ENCODE measurements around the gene KSR2.

Gene KSR2

GRCh38 chr12:117530796-117531195 lies 438.0 kb downstream of the KSR2 start:
- H3K27me3 Mint-ChIP-seq: no peaks in the 10 kb centered on the region
- H3K4me3 Mint-ChIP-seq: no peak overlapping the region
- no peaks in the 10 kb centered on the region for H3K4me1 Mint-ChIP-seq (ENCODE audit: low read depth)
- H3K27ac Mint-ChIP-seq: no peak overlapping the region
- no peaks in the 10 kb centered on the region for H3K9me3 Mint-ChIP-seq (ENCODE audit: low read depth)
- no peaks in the 10 kb centered on the region for H3K36me3 Mint-ChIP-seq

GRCh38 chr12:117528538-117528937 lies 440.3 kb downstream of the KSR2 start:
- no peaks in the 10 kb centered on the region for H3K9me3 Mint-ChIP-seq (ENCODE audit: low read depth)
- no peaks in the 10 kb centered on the region for H3K4me1 Mint-ChIP-seq (ENCODE audit: low read depth)
- no peak overlapping the region for H3K27ac Mint-ChIP-seq
- no peak overlapping the region for H3K4me3 Mint-ChIP-seq
- H3K27me3 Mint-ChIP-seq: no peaks in the 10 kb centered on the region
- H3K36me3 Mint-ChIP-seq: no peaks in the 10 kb centered on the region

- no peak overlapping the region for H3K4me3 Mint-ChIP-seq
- H3K4me1 Mint-ChIP-seq (ENCODE audit: low read depth): no peaks in the 10 kb centered on the region
- H3K27me3 Mint-ChIP-seq: no peaks in the 10 kb centered on the region
- peaks cover 4% of the 10 kb centered on the region for H3K9me3 Mint-ChIP-seq (ENCODE audit: low read depth)
- H3K36me3 Mint-ChIP-seq: no peaks in the 10 kb centered on the region
- no peak overlapping the region for H3K27ac Mint-ChIP-seq
These were observed 441.3 kb downstream of the KSR2 start for GRCh38 chr12:117527479-117527855.

GRCh38 chr12:117526757-117527478 lies 441.9 kb downstream of the KSR2 start:
- H3K36me3 Mint-ChIP-seq: no peaks in the 10 kb centered on the region
- H3K4me1 Mint-ChIP-seq (ENCODE audit: low read depth): no peaks in the 10 kb centered on the region
- H3K9me3 Mint-ChIP-seq (ENCODE audit: low read depth): peaks cover 4% of the 10 kb centered on the region
- H3K27ac Mint-ChIP-seq: no peak overlapping the region
- no peaks in the 10 kb centered on the region for H3K27me3 Mint-ChIP-seq
- no peak overlapping the region for H3K4me3 Mint-ChIP-seq

- Mint-ChIP-seq H3K9me3 (ENCODE audit: low read depth) (peaks cover 4% of the 10 kb centered on the region), H3K4me1 (ENCODE audit: low read depth) (no peaks in the 10 kb centered on the region), H3K27me3 (no peaks in the 10 kb centered on the region), H3K27ac (no peak overlapping the region), H3K4me3 (no peak overlapping the region), H3K36me3 (no peaks in the 10 kb centered on the region)
These were observed 443.0 kb downstream of the KSR2 start for GRCh38 chr12:117525766-117526165.

GRCh38 chr12:117524806-117525205 lies 444.0 kb downstream of the KSR2 start:
- Mint-ChIP-seq H3K36me3 (no peaks in the 10 kb centered on the region), H3K27me3 (no peaks in the 10 kb centered on the region), H3K4me3 (no peak overlapping the region), H3K9me3 (ENCODE audit: low read depth) (peaks cover 4% of the 10 kb centered on the region), H3K27ac (no peak overlapping the region), H3K4me1 (ENCODE audit: low read depth) (no peaks in the 10 kb centered on the region)

- no peaks in the 10 kb centered on the region for H3K27me3 Mint-ChIP-seq
- no peaks in the 10 kb centered on the region for H3K4me1 Mint-ChIP-seq (ENCODE audit: low read depth)
- no peak overlapping the region for H3K4me3 Mint-ChIP-seq
- no peak overlapping the region for H3K27ac Mint-ChIP-seq
- no peaks in the 10 kb centered on the region for H3K36me3 Mint-ChIP-seq
- H3K9me3 Mint-ChIP-seq (ENCODE audit: low read depth): peaks cover 4% of the 10 kb centered on the region
These were observed 444.8 kb downstream of the KSR2 start for GRCh38 chr12:117523971-117524370.

- no peak overlapping the region for H3K4me3 Mint-ChIP-seq
- H3K9me3 Mint-ChIP-seq (ENCODE audit: low read depth): peaks cover 4% of the 10 kb centered on the region
- no peaks in the 10 kb centered on the region for H3K4me1 Mint-ChIP-seq (ENCODE audit: low read depth)
- H3K27me3 Mint-ChIP-seq: no peaks in the 10 kb centered on the region
- no peaks in the 10 kb centered on the region for H3K36me3 Mint-ChIP-seq
- no peak overlapping the region for H3K27ac Mint-ChIP-seq
These were observed 446.2 kb downstream of the KSR2 start for GRCh38 chr12:117522559-117522958.

- Mint-ChIP-seq H3K36me3 (no peaks in the 10 kb centered on the region), H3K9me3 (ENCODE audit: low read depth) (peaks cover 4% of the 10 kb centered on the region), H3K4me3 (no peak overlapping the region), H3K27me3 (no peaks in the 10 kb centered on the region), H3K4me1 (ENCODE audit: low read depth) (no peaks in the 10 kb centered on the region), H3K27ac (no peak overlapping the region)
These were observed 446.9 kb downstream of the KSR2 start for GRCh38 chr12:117521867-117522266.

- no peak overlapping the region for H3K4me3 Mint-ChIP-seq
- no peaks in the 10 kb centered on the region for H3K4me1 Mint-ChIP-seq (ENCODE audit: low read depth)
- H3K27ac Mint-ChIP-seq: no peak overlapping the region
- no peaks in the 10 kb centered on the region for H3K27me3 Mint-ChIP-seq
- H3K9me3 Mint-ChIP-seq (ENCODE audit: low read depth): peaks cover 4% of the 10 kb centered on the region
- H3K36me3 Mint-ChIP-seq: no peaks in the 10 kb centered on the region
These were observed 447.4 kb downstream of the KSR2 start for GRCh38 chr12:117521346-117521745.

- Mint-ChIP-seq H3K4me1 (ENCODE audit: low read depth) (no peaks in the 10 kb centered on the region), H3K27me3 (no peaks in the 10 kb centered on the region), H3K27ac (no peak overlapping the region), H3K9me3 (ENCODE audit: low read depth) (peaks cover 4% of the 10 kb centered on the region), H3K36me3 (no peaks in the 10 kb centered on the region), H3K4me3 (no peak overlapping the region)
These were observed 450.1 kb downstream of the KSR2 start for GRCh38 chr12:117518594-117519270.

- Mint-ChIP-seq H3K9me3 (ENCODE audit: low read depth) (no peaks in the 10 kb centered on the region), H3K27me3 (no peaks in the 10 kb centered on the region), H3K27ac (no peak overlapping the region), H3K4me1 (ENCODE audit: low read depth) (no peaks in the 10 kb centered on the region), H3K36me3 (no peaks in the 10 kb centered on the region), H3K4me3 (no peak overlapping the region)
These were observed 451.5 kb downstream of the KSR2 start for GRCh38 chr12:117517219-117517739.

GRCh38 chr12:117516034-117516433 lies 452.8 kb downstream of the KSR2 start:
- Mint-ChIP-seq H3K36me3 (no peaks in the 10 kb centered on the region), H3K27me3 (no peaks in the 10 kb centered on the region), H3K9me3 (ENCODE audit: low read depth) (no peaks in the 10 kb centered on the region), H3K27ac (no peak overlapping the region), H3K4me3 (no peak overlapping the region), H3K4me1 (ENCODE audit: low read depth) (no peaks in the 10 kb centered on the region)

- no peaks in the 10 kb centered on the region for H3K36me3 Mint-ChIP-seq
- H3K9me3 Mint-ChIP-seq (ENCODE audit: low read depth): no peaks in the 10 kb centered on the region
- H3K27ac Mint-ChIP-seq: no peak overlapping the region
- H3K27me3 Mint-ChIP-seq: no peaks in the 10 kb centered on the region
- H3K4me1 Mint-ChIP-seq (ENCODE audit: low read depth): no peaks in the 10 kb centered on the region
- H3K4me3 Mint-ChIP-seq: no peak overlapping the region
These were observed 454.8 kb downstream of the KSR2 start for GRCh38 chr12:117514016-117514415.

GRCh38 chr12:117513353-117513752 lies 455.4 kb downstream of the KSR2 start:
- no peaks in the 10 kb centered on the region for H3K27me3 Mint-ChIP-seq
- no peak overlapping the region for H3K27ac Mint-ChIP-seq
- H3K36me3 Mint-ChIP-seq: no peaks in the 10 kb centered on the region
- no peaks in the 10 kb centered on the region for H3K4me1 Mint-ChIP-seq (ENCODE audit: low read depth)
- no peaks in the 10 kb centered on the region for H3K9me3 Mint-ChIP-seq (ENCODE audit: low read depth)
- no peak overlapping the region for H3K4me3 Mint-ChIP-seq

- H3K36me3 Mint-ChIP-seq: no peaks in the 10 kb centered on the region
- H3K27ac Mint-ChIP-seq: no peak overlapping the region
- H3K4me3 Mint-ChIP-seq: no peak overlapping the region
- H3K27me3 Mint-ChIP-seq: peaks cover 3% of the 10 kb centered on the region
- no peaks in the 10 kb centered on the region for H3K9me3 Mint-ChIP-seq (ENCODE audit: low read depth)
- no peaks in the 10 kb centered on the region for H3K4me1 Mint-ChIP-seq (ENCODE audit: low read depth)
These were observed 460.3 kb downstream of the KSR2 start for GRCh38 chr12:117508468-117508867.
